Chondrocyte (in vitro differentiated cells): Measurements from ENCODE around the gene PVR. TPM values are rescaled to one million over a fixed set of nuclear protein-coding genes. Genes with fewer than 3 reads are reported as not detected.

ENCODE experiments used
- DNase-seq: peaks from one replicate; pipeline ENCODE4 v3.0.0; 2021; ENCODE audit warnings: mixed read lengths, low spot score
- H3K27ac Mint-ChIP-seq: one replicate; pipeline ENCODE4 v1.8.0; 2021; ENCODE audit warnings: mild to moderate bottlenecking, moderate library complexity, mixed read lengths; ENCODE audit not compliant: unreplicated experiment
- H3K27me3 Mint-ChIP-seq: 2 replicates; pipeline ENCODE4 v1.8.0; 2021; ENCODE audit warnings: low read depth, mixed read lengths
- H3K36me3 Mint-ChIP-seq: 2 replicates; pipeline ENCODE4 v1.8.0; 2021; ENCODE audit warnings: low read depth, mixed read lengths
- H3K4me1 Mint-ChIP-seq: 2 replicates; pipeline ENCODE4 v1.8.0; 2021; ENCODE audit warnings: low read depth, mild to moderate bottlenecking, mixed read lengths
- H3K4me3 Mint-ChIP-seq: one replicate; pipeline ENCODE4 v1.8.0; 2021; ENCODE audit warnings: mild to moderate bottlenecking, moderate library complexity, mixed read lengths; ENCODE audit not compliant: unreplicated experiment
- H3K9me3 Mint-ChIP-seq: 2 replicates; pipeline ENCODE4 v1.8.0; 2021; ENCODE audit warnings: low read depth, mixed read lengths
- CTCF ChIP-seq: fragments of 200-600 bp; sonication (generic); IDR thresholded peaks from 2 replicates; pipeline ENCODE4 v1.5.0; 2021; ENCODE audit warnings: antibody characterized with exemption, mild to moderate bottlenecking, moderate library complexity
- total RNA-seq: library from RNA; stranded (reverse); gene quantifications from 3 replicates; pipeline ENCODE4 v1.2.1, GENCODE V29; 2021

Gene PVR
- total RNA-seq, 1 donor from 2014 or later = 89.7 TPM

GRCh38 chr19:44647144-44647543, 3.4 kb downstream of the PVR start:
- Mint-ChIP-seq H3K27me3 (no peaks in the 10 kb centered on the region), H3K4me3 (no peak overlapping the region), H3K36me3 (peaks cover 21% of the 10 kb centered on the region), H3K4me1 (peaks cover 35% of the 10 kb centered on the region), H3K27ac (peak overlapping the region; percentile 66), H3K9me3 (no peaks in the 10 kb centered on the region)
- no peak for TF ChIP-seq CTCF
- DNase-seq = no peak

DNA sequence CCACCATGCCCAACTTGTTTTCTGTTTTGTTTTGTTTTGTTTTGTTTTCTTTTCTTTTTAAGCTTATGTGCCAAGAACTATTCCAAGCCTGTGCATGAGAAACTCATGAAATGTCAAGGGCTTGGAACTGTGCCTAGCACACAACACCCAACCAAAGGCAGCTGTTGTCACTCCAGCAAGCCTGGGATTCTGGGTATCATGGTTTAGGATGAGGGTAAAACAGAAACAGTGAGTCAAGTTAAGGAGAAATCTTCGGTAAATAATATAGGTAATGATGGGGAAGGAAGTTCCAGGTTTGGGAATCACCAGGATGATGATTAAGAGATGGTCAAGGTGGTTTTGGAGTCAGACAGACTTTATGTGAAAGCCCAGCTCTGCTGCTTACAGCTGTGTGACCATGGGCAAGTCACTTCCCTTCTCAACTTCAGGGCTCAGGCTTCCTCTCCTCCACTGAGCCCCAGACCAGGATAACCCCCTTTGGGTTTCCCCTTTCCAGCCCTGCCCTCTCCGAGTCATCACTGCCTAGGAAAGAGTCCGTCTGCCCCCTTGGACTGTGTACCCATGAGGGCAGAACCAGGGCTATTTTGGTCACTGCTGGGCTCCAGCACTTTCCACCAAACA, 5.0 kb downstream of the PVR start:
- H3K27ac Mint-ChIP-seq = peak overlapping the region; percentile 83
- no peak for TF ChIP-seq CTCF
- peaks cover 26% of the 10 kb centered on the region for H3K36me3 Mint-ChIP-seq

DNA sequence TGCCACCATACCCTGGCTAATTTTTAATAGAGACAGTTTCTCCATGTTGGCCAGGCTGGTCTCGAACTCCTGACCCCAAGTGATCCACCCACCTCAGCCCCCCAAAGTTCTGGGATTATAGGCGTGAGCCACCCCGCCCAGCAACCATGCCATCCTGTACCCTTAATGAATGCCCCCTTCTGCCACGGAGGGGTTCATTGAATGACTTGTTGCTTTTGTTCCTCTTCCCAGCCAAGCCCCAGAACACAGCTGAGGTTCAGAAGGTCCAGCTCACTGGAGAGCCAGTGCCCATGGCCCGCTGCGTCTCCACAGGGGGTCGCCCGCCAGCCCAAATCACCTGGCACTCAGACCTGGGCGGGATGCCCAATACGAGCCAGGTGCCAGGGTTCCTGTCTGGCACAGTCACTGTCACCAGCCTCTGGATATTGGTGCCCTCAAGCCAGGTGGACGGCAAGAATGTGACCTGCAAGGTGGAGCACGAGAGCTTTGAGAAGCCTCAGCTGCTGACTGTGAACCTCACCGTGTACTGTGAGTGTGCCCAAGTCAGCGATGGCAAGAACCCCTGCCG, 6.0 kb downstream of the PVR start:
- Mint-ChIP-seq H3K4me1 (peaks cover 35% of the 10 kb centered on the region), H3K27me3 (no peaks in the 10 kb centered on the region), H3K9me3 (no peaks in the 10 kb centered on the region), H3K4me3 (no peak overlapping the region), H3K27ac (no peak overlapping the region), H3K36me3 (peaks cover 29% of the 10 kb centered on the region)
- no peak for TF ChIP-seq CTCF
- DNase-seq = no peak

More for the DNA sequence above, 5.0 kb downstream of the PVR start:
- H3K9me3 Mint-ChIP-seq = no peaks in the 10 kb centered on the region
- DNase-seq = no peak
- H3K4me1 Mint-ChIP-seq = peaks cover 31% of the 10 kb centered on the region
- no peaks in the 10 kb centered on the region for H3K27me3 Mint-ChIP-seq
- H3K4me3 Mint-ChIP-seq = no peak overlapping the region

- peaks cover 55% of the 10 kb centered on the region for H3K36me3 Mint-ChIP-seq
- peaks cover 32% of the 10 kb centered on the region for H3K4me1 Mint-ChIP-seq
- DNase-seq = no peak
- TF ChIP-seq CTCF = no peak
- no peaks in the 10 kb centered on the region for H3K9me3 Mint-ChIP-seq
- no peak overlapping the region for H3K4me3 Mint-ChIP-seq
- H3K27me3 Mint-ChIP-seq = no peaks in the 10 kb centered on the region
- H3K27ac Mint-ChIP-seq = peak overlapping the region; percentile 59
Observed at GRCh38 chr19:44653343-44653742, 9.6 kb downstream of the PVR start.

- Mint-ChIP-seq H3K4me1 (peaks cover 24% of the 10 kb centered on the region), H3K27ac (peak overlapping the region; percentile 59), H3K4me3 (no peak overlapping the region), H3K27me3 (no peaks in the 10 kb centered on the region), H3K9me3 (no peaks in the 10 kb centered on the region), H3K36me3 (peaks cover 55% of the 10 kb centered on the region)
- DNase-seq = no peak
- peak; percentile 76 for TF ChIP-seq CTCF
Observed at GRCh38 chr19:44653977-44654774, 10.5 kb downstream of the PVR start.
